Activated T-helper 9 cell treated with anti-CD3 and anti-CD28 coated beads, Interleukin-2, amount 50 U/mL, for 16 hours (primary cell): ENCODE results near the gene AFF2.

Source experiments
- DNase-seq: peaks from one replicate; pipeline ENCODE4 v3.0.0-alpha.2; 2020; ENCODE audit warnings: low read depth

Gene AFF2

GRCh38 chrX:148536961-148537360 is 36.5 kb downstream of the AFF2 start:
- DNase-seq, result no peak

GRCh38 chrX:148537556-148538182 is 37.3 kb downstream of the AFF2 start:
- no peak for DNase-seq

GRCh38 chrX:148538582-148538981 is 38.2 kb downstream of the AFF2 start:
- DNase-seq, result no peak

DNA sequence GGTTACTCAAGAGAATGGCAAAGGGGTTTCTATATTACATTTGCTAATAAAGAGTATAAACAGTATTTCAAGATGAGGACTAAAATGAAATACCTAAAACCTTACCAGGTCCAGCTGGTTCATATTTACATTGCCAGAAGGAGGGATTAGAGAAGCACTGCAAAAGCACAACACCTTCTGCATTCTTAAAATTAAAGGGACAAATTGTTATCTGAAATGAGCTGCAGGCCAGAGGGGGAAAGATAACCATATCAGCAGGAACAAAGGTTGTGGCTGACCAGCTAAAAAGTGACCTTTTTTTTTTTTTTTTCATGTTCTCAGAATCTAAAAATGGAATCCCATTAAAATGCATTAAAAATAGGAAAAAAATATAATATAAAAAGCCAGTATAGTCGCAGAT is 39.7 kb downstream of the AFF2 start:
- DNase-seq, result no peak

DNA sequence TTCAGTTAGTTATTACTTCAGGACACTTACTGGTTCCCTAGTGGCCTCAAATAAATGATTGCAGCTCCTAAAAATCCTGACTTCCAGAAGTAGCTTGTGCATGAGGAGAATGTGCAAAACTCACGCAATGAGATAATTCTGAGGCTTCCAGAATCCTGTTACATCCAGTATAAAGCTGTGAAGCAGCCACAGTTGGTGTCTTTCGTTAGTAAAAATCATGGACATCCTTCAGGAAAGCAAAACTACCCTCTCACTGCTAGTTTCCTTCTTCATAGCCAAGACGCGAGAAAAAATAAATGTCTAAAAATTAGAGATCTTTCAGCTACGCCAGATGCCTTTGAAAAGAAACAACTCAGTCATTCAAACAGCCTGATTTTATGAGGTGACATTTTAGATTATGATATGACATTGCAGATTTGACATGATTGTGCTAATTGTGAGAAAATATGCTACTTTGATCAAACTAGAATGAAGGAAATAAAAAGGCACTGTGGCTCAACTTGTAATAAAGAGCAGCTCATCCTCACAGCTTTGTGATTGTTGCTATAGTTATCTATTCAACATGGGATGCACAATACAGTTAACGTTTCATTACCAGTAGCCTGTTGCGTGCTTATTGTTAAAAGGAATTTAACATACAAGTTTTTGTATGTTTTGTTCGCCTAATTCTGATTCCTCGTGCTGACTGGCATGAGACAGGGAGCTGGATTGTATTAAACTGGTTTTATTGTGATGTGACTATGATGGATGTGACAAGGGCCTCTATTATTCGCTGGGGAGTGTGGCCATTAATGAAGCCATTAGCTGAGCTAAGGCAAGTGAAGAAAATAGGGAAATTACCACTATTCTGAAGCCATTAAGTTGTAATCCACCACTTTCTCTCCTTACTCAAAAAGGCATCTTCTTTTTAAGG is 40.5 kb downstream of the AFF2 start:
- no peak for DNase-seq

GRCh38 chrX:148541584-148541940 is 41.1 kb downstream of the AFF2 start:
- no peak for DNase-seq

GRCh38 chrX:148542481-148543255 is 42.3 kb downstream of the AFF2 start:
- DNase-seq, result no peak

- no peak for DNase-seq
Observed at GRCh38 chrX:148552775-148553174, 52.4 kb downstream of the AFF2 start.

DNA sequence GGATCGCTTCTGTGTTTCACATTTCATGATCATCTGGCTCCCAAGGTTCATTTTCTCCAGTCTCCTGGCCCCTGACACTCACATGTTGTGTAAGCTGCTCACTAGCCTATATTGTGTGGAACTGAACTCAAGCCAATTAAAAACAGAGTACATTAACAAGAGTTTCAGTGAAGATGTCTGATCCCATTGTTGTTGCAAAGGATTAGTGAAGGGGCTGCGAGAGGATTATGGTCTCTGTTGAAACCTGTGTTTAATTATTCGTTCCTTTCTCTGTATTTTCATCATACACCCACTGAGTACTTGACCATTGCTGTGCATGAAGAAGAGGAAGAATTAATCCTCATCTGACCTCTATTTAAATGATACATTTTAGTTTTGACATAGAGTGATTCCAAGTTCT is 54.7 kb downstream of the AFF2 start:
- DNase-seq, result no peak

DNA sequence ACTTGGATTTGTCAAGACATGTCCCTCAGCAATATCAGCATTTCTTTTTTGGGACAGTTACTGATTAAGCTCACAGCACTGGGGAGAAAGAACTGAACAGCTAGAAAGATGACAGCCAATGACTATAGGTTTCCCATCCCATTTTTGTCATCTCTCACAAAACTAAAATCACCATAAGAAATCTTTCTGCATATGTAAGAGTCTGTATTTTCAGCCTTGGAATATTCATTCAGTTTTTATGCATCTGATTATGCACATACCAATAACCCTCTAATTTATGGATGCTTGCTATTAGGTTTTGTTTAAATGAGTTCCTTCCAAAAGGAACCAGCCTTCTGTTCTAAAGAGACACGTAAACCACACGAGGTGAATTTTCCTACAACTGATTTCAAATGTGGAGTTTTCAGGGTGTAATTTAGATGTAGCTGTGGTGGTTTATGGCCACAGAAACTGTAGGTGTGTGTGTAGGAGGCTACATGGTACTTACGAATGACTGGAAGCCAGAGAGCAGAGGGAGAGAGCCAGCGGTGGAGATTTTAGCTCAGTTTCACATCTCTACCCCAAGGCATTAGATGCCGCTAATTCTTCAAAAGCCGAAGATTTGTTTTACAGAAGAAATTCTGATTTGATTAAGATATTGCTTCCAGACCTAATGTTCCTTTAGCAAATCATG is 55.3 kb downstream of the AFF2 start:
- no peak for DNase-seq

DNA sequence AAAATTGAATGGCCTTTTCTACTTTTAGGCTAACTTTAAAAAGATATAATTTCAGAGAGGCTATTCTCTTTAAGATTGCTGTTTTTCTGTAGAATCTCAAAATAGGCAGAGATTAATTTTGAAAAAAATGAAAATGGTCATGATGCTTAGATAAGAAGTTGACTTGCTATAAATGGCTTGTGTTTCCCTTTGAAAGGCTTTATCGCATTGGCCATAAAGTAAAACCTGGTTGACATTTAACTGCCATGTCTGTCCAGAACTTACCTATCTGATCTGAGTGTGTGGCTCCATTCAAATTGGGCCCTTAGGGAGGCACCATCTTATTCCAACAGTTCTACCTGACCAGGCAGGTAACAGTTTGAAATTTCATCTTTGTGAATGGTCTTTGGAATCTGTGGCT is 56.1 kb downstream of the AFF2 start:
- no peak for DNase-seq

- no peak for DNase-seq
Observed at GRCh38 chrX:148562846-148563245, 62.4 kb downstream of the AFF2 start.

GRCh38 chrX:148567229-148567628 is 66.8 kb downstream of the AFF2 start:
- no peak for DNase-seq

- no peak for DNase-seq
Observed at GRCh38 chrX:148567779-148568178, 67.4 kb downstream of the AFF2 start.

DNA sequence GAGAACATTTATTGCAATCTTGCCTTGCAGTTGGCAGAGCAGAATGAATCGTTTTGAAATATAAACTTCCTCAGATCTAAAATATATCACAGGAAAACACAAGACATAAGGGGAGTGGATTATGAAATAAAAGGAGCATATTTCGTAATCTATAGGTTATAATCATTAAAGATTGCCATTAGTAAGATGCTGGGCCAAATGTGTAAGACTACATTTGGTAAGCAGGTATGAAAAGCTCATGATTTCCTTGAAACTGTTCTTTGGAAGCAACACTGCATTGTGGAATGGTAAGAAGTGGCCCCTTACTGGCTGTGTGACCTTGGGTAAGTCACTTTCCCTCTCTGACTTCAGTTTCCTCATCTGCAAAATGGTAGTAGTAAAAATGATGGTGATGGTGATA is 68.3 kb downstream of the AFF2 start:
- DNase-seq, result no peak

- no peak for DNase-seq
Observed at GRCh38 chrX:148572337-148572736, 71.9 kb downstream of the AFF2 start.

- DNase-seq, result no peak
Observed at GRCh38 chrX:148573119-148573518, 72.7 kb downstream of the AFF2 start.

DNA sequence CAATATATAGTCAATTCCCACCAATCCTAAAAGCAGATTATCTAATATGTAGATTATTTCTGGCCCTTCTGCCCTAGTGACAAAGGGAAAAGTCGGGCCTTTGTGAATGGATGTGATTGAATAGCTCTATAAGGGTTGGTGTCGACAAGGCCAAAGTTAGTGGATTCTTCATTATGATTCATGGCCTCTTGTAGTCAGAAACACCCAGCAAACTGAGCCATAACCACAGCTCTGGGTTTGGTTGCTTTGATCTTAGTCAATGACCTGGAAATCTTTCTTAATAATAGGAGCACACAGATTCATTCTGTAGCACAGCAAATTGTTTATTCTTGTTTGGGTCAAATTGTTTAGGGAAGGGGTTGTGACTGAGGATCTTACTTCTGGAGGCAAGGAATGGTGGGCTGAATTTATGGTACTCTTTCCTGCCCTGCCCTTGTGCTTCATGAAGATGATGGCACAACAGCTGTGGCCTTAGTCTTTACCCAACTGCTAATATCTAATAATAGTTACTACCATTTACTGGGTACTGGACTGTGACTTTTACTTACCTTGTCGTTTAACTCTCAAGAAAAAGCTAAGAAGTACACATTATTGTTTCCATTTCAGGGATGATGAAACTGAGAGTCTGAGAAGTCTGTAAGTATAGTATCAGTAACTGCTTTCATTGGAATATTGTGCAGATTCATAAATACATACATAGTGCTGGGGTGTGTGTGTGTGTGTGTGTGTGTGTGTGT is 74.0 kb downstream of the AFF2 start:
- no peak for DNase-seq

DNA sequence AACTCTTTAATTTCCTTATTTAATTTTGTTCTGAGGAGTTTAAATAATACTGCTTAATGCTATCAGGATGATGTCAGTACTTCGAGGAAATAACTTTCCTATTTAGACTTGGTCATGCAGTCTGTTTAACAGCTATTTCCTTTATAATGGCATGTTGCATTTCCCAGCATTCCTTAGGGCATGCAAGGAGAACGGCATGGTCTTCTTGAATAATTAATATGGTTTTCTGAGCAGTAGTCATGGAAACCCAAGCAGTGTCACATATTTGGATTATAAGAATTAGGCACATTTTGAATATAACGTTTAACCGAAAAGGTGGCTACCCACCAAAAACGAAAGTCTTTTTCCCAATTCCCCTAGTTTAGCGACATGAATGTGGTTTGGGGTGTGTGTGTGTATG is 76.0 kb downstream of the AFF2 start:
- DNase-seq, result no peak

DNA sequence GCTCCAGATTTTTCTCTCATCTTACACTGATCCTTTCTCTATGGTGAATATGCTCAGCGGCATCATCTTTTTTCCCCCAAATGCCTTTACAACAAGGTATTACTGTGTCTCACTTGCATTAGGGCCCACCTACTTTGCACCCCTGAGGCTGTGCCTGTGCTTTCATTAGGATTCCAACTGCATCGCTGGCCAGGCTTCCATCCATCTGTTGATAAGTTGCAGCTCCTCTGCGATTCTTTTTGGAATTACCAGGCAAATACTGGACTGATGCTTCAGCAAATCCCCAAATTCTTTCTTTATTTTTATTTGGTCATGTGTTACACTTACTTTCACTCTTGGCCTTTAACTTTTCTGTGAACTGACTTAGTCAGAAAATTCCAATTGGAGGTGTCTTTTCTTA is 77.3 kb downstream of the AFF2 start:
- no peak for DNase-seq

GRCh38 chrX:148580016-148580415 is 79.6 kb downstream of the AFF2 start:
- DNase-seq, result no peak

- no peak for DNase-seq
Observed at GRCh38 chrX:148582353-148582752, 81.9 kb downstream of the AFF2 start.
